Liver (tissue), 9 donors: ENCODE measurements around the gene USP9Y. TPM values are rescaled to one million over a fixed set of nuclear protein-coding genes. Genes with fewer than 3 reads are reported as not detected.

ENCODE experiments used
- DNase-seq: peaks from one replicate; pipeline ENCODE4 v3.0.0-alpha.2; 2017; ENCODE audit warnings: low spot score
- H3K27ac ChIP-seq, 2 donors: one replicate each; pipeline ENCODE4 v1.7.0; 2013; ENCODE audit warnings: inconsistent platforms in 2 of 2, low read length in 2 of 2, control low read depth in 1 of 2, low read depth in 1 of 2, mild to moderate bottlenecking in 1 of 2
- H3K27me3 ChIP-seq, 4 donors: one replicate each; pipeline versions ENCODE4 v1.6.1 to v1.7.0; 2013; ENCODE audit warnings: low read length in 3 of 4, inconsistent platforms in 1 of 4, mild to moderate bottlenecking in 1 of 4, moderate library complexity in 1 of 4; ENCODE audit not compliant: control insufficient read depth in 4 of 4, insufficient read depth in 4 of 4
- H3K36me3 ChIP-seq, 4 donors: one replicate each; pipeline versions ENCODE4 v1.6.1 to v1.7.0; 2013; ENCODE audit warnings: low read length in 3 of 4, mild to moderate bottlenecking in 3 of 4, low read depth in 1 of 4, moderate library complexity in 1 of 4; ENCODE audit not compliant: control insufficient read depth in 4 of 4, insufficient read depth in 3 of 4
- H3K4me1 ChIP-seq, 4 donors: one replicate each; pipeline versions ENCODE4 v1.6.1 to v1.7.0; 2013; ENCODE audit warnings: low read length in 3 of 4, mild to moderate bottlenecking in 3 of 4, moderate library complexity in 1 of 4; ENCODE audit not compliant: control insufficient read depth in 4 of 4, insufficient read depth in 4 of 4
- H3K4me3 ChIP-seq, 3 donors: one replicate each; pipeline versions ENCODE4 v1.6.1 to v1.7.0; 2013; ENCODE audit warnings: low read length in 3 of 3, control low read depth in 1 of 3, low read depth in 1 of 3, mild to moderate bottlenecking in 1 of 3
- H3K9ac ChIP-seq, 2 donors: one replicate each; pipeline ENCODE4 v1.7.0; 2013; ENCODE audit warnings: low read length in 2 of 2, mild to moderate bottlenecking in 2 of 2, moderate library complexity in 2 of 2, control low read depth in 1 of 2, low read depth in 1 of 2
- H3K9me3 ChIP-seq, 4 donors: one replicate each; pipeline versions ENCODE4 v1.6.1 to v1.7.0; 2013; ENCODE audit warnings: low read length in 3 of 4; ENCODE audit not compliant: control insufficient read depth in 4 of 4
- ATF3 ChIP-seq: IDR thresholded peaks from 2 replicates; pipeline ENCODE4 v1.6.1; 2016; ENCODE audit warnings: antibody characterized with exemption
- CTCF ChIP-seq: fragments of 150-350 bp; IDR thresholded peaks from 2 replicates; pipeline ENCODE4 v1.5.1; 2017; ENCODE audit warnings: improper control_type of control experiment, low read depth, low read length; ENCODE audit not compliant: missing input control
- EGR1 ChIP-seq, 2 donors: IDR thresholded peaks; 2 replicates each; pipeline ENCODE4 v1.6.1; 2016 to 2018; ENCODE audit warnings: antibody characterized with exemption in 2 of 2, low read depth in 2 of 2
- FOXA1 ChIP-seq: IDR thresholded peaks from 2 replicates; pipeline ENCODE4 v1.6.1; 2016; ENCODE audit warnings: antibody characterized with exemption
- FOXA2 ChIP-seq: IDR thresholded peaks from 2 replicates; pipeline ENCODE4 v1.6.1; 2016; ENCODE audit warnings: antibody characterized with exemption
- GABPA ChIP-seq, 2 donors: IDR thresholded peaks in 1 of 2; conservative IDR thresholded peaks in 1 of 2; 2 replicates each; pipeline ENCODE4 v1.6.1; 2016; ENCODE audit warnings: antibody characterized with exemption in 2 of 2, mild to moderate bottlenecking in 1 of 2, moderate library complexity in 1 of 2
- HNF4A ChIP-seq, 2 donors: conservative IDR thresholded peaks; 2 replicates each; pipeline ENCODE4 v1.6.1; 2016; ENCODE audit warnings: antibody characterized with exemption in 2 of 2, mild to moderate bottlenecking in 2 of 2
- HNF4G ChIP-seq: IDR thresholded peaks from 2 replicates; pipeline ENCODE4 v1.6.1; 2016; ENCODE audit warnings: antibody characterized with exemption
- JUND ChIP-seq, 2 donors: IDR thresholded peaks; 2 replicates each; pipeline ENCODE4 v1.6.1; 2016; ENCODE audit warnings: antibody characterized with exemption in 2 of 2
- MAX ChIP-seq: IDR thresholded peaks from 2 replicates; pipeline ENCODE4 v1.6.1; 2016; ENCODE audit warnings: antibody characterized with exemption
- NR2F2 ChIP-seq: IDR thresholded peaks from 2 replicates; pipeline ENCODE4 v1.6.1; 2016; ENCODE audit warnings: antibody characterized with exemption
- RAD21 ChIP-seq, 2 donors: IDR thresholded peaks; 2 replicates each; pipeline ENCODE4 v1.6.1; 2016; ENCODE audit warnings: antibody characterized with exemption in 2 of 2, mild to moderate bottlenecking in 2 of 2
- REST ChIP-seq: IDR thresholded peaks from 2 replicates; pipeline ENCODE4 v1.6.1; 2016; ENCODE audit warnings: antibody characterized with exemption, mild to moderate bottlenecking
- RXRA ChIP-seq, 2 donors: IDR thresholded peaks; 2 replicates each; pipeline ENCODE4 v1.6.1; 2017 to 2018; ENCODE audit warnings: antibody characterized with exemption in 2 of 2, mild to moderate bottlenecking in 1 of 2
- SP1 ChIP-seq: IDR thresholded peaks from 2 replicates; pipeline ENCODE4 v1.6.1; 2018; ENCODE audit warnings: antibody characterized with exemption, mild to moderate bottlenecking
- TAF1 ChIP-seq: conservative IDR thresholded peaks from 2 replicates; pipeline ENCODE4 v1.6.1; 2016; ENCODE audit warnings: antibody characterized with exemption, mild to moderate bottlenecking
- YY1 ChIP-seq: IDR thresholded peaks from 2 replicates; pipeline ENCODE4 v1.6.1; 2016; ENCODE audit warnings: antibody characterized with exemption, mild to moderate bottlenecking
- ZBTB33 ChIP-seq: IDR thresholded peaks from 2 replicates; pipeline ENCODE4 v1.6.1; 2016; ENCODE audit warnings: antibody characterized with exemption
- WGBS: extraction: QIAGEN DNeasy Blood & Tissue Kit; methylation state at CpG from one replicate; pipeline ENCODE4 v1.1.7; 2013; 5-methylcytosine and 5-hydroxymethylcytosine counted together
- polyA plus RNA-seq, 2 donors: library from polyadenylated mRNA; stranded (reverse) in 1 of 2; unstranded in 1 of 2; fragments of 200-250 nt in 1 of 2; fragments of >200 nt in 1 of 2; fragmentation: Nextera tagmentation in 1 of 2; extraction: Ambion mirVana in 1 of 2; gene quantifications; one replicate each; pipeline versions ENCODE4 v1.2.1 to v1.2.3, GENCODE V29; 2013 to 2015
- total RNA-seq, 2 donors: library from RNA; depleted of rRNA; stranded (reverse); fragments of >200 nt; gene quantifications; one replicate each; pipeline ENCODE4 v1.2.3, GENCODE V29; 2014
- donor health status: healthy.
- donor health status: healthy.
- donor health status: healthy.
- donor health status: healthy.
- donor health status: healthy.

USP9Y gene
- total and polyA plus RNA-seq, 4 donors = 3.7 to 10.1 TPM; not detected in 2

- TF ChIP-seq FOXA2 (no peak), NR2F2 (no peak), HNF4A (conservative IDR thresholded peaks at IDR 0.05) (no peak), SP1 (no peak), RXRA (IDR thresholded peaks at IDR 0.05) (no peak), RAD21 (IDR thresholded peaks at IDR 0.05) (no peak), JUND (IDR thresholded peaks at IDR 0.05) (no peak), CTCF (no peak), REST (no peak), GABPA (IDR thresholded peaks at IDR 0.05 in 1 of 2, conservative IDR thresholded peaks at IDR 0.05 in 1 of 2) (no peak), EGR1 (IDR thresholded peaks at IDR 0.05; ENCODE audit: low read depth in 2 of 2) (no peak), ATF3 (no peak), MAX (no peak), ZBTB33 (no peak), TAF1 (no peak), FOXA1 (no peak), YY1 (no peak), HNF4G (no peak)
- peaks cover 0 to 5% (median under 1%) of the 10 kb centered on the region in 4 donors for H3K36me3 ChIP-seq
- H3K4me1 ChIP-seq = no peaks in the 10 kb centered on the region
- no peaks in the 10 kb centered on the region for H3K9me3 ChIP-seq
- DNase-seq = no peak
- WGBS = 91% methylated on average over 4 of the region's 4 CpGs
- H3K9ac ChIP-seq = no peak overlapping the region
- no peak overlapping the region for H3K4me3 ChIP-seq
- no peak overlapping the region for H3K27ac ChIP-seq
- no peaks in the 10 kb centered on the region for H3K27me3 ChIP-seq
Observed at GRCh38 chrY:12742725-12743124, 41.7 kb downstream of the USP9Y start.

- no peaks in the 10 kb centered on the region for H3K9me3 ChIP-seq
- DNase-seq = no peak
- H3K36me3 ChIP-seq = peaks cover 0 to 3% (median under 1%) of the 10 kb centered on the region in 4 donors
- no peak for TF ChIP-seq HNF4A (conservative IDR thresholded peaks at IDR 0.05)
- no peak for TF ChIP-seq ZBTB33
- no peak for TF ChIP-seq FOXA1
- no peak for TF ChIP-seq ATF3
- no peak for TF ChIP-seq MAX
- TF ChIP-seq RAD21 (IDR thresholded peaks at IDR 0.05) = no peak
- no peak for TF ChIP-seq YY1
- TF ChIP-seq EGR1 (IDR thresholded peaks at IDR 0.05; ENCODE audit: low read depth in 2 of 2) = no peak
- TF ChIP-seq JUND (IDR thresholded peaks at IDR 0.05) = no peak
- no peak for TF ChIP-seq SP1
- no peak for TF ChIP-seq FOXA2
- no peak for TF ChIP-seq HNF4G
- H3K27me3 ChIP-seq = no peaks in the 10 kb centered on the region
- H3K9ac ChIP-seq = no peak overlapping the region
- WGBS = 91% methylated on average over 2 of the region's 2 CpGs
- no peak overlapping the region for H3K4me3 ChIP-seq
- no peak overlapping the region for H3K27ac ChIP-seq
- H3K4me1 ChIP-seq = no peaks in the 10 kb centered on the region
Observed at GRCh38 chrY:12744091-12744490, 43.1 kb downstream of the USP9Y start.
